ENCODE results near the gene GSTM3.

GSTM3 gene

GRCh38 chr1:109786531-109787021 lies 45.7 kb upstream of the GSTM3 start:
- TF ChIP-seq, protein P1, sequence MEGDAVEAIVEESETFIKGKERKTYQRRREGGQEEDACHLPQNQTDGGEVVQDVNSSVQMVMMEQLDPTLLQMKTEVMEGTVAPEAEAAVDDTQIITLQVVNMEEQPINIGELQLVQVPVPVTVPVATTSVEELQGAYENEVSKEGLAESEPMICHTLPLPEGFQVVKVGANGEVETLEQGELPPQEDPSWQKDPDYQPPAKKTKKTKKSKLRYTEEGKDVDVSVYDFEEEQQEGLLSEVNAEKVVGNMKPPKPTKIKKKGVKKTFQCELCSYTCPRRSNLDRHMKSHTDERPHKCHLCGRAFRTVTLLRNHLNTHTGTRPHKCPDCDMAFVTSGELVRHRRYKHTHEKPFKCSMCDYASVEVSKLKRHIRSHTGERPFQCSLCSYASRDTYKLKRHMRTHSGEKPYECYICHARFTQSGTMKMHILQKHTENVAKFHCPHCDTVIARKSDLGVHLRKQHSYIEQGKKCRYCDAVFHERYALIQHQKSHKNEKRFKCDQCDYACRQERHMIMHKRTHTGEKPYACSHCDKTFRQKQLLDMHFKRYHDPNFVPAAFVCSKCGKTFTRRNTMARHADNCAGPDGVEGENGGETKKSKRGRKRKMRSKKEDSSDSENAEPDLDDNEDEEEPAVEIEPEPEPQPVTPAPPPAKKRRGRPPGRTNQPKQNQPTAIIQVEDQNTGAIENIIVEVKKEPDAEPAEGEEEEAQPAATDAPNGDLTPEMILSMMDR (IDR thresholded peaks at IDR 0.05; ENCODE audit: low read depth, low read length), result no peak

GRCh38 chr1:109786112-109786480 lies 45.3 kb upstream of the GSTM3 start:
- TF ChIP-seq, protein P1 (IDR thresholded peaks at IDR 0.05; ENCODE audit: low read depth, low read length), result no peak

More at GRCh38 chr1:109786531-109787021, 45.7 kb upstream of the GSTM3 start:
- no peak overlapping the region for H3K4me3 ChIP-seq (ENCODE audit: low read depth, low read length)

DNA sequence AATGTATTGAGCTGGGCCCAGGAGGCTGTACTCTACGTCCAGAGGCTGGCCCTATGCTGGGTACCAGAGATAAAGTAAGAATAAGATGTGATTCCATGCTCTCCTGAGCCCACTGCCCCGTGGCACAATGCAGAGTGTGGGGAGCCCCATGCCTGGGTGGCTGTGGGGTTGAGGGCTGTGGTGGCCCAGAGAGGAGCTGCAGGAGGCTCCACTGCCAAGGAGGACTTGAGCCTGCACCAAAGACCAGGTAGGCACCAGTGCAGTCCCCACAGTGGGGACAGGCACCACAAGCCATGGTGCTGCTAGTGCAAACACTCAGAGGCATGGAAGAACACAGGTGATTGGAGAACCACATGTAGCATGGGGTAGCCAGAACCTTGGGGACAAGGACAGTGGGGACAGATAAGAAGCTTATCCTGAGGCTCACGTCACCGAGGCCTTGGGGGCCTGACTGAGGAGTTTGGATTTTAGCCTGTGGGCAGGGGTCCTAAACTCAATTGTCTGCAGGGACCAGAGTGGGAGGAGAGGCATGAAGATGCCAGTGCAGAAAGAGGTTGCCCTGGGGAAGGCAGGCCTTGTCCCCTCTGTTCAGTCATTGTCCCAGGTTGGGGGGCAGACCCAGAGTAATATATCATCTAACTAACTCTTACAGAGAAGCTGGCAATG lies 44.7 kb upstream of the GSTM3 start:
- TF ChIP-seq, protein P1 (IDR thresholded peaks at IDR 0.05; ENCODE audit: low read depth, low read length), result no peak
- no peak overlapping the region for H3K4me3 ChIP-seq (ENCODE audit: low read depth, low read length)

More at GRCh38 chr1:109786112-109786480, 45.3 kb upstream of the GSTM3 start:
- H3K4me3 ChIP-seq (ENCODE audit: low read depth, low read length), result no peak overlapping the region

- TF ChIP-seq, protein P1 (IDR thresholded peaks at IDR 0.05; ENCODE audit: low read depth, low read length), result no peak
- H3K4me3 ChIP-seq (ENCODE audit: low read depth, low read length), result no peak overlapping the region
These were observed 43.9 kb upstream of the GSTM3 start for GRCh38 chr1:109784551-109785252.

- TF ChIP-seq, protein P1 (IDR thresholded peaks at IDR 0.05; ENCODE audit: low read depth, low read length), result no peak
- H3K4me3 ChIP-seq (ENCODE audit: low read depth, low read length), result no peak overlapping the region
These were observed 42.6 kb upstream of the GSTM3 start for GRCh38 chr1:109783436-109783835.

- TF ChIP-seq, protein P1 (IDR thresholded peaks at IDR 0.05; ENCODE audit: low read depth, low read length), result no peak
- H3K4me3 ChIP-seq (ENCODE audit: low read depth, low read length), result no peak overlapping the region
These were observed 42.1 kb upstream of the GSTM3 start for GRCh38 chr1:109782927-109783326.

GRCh38 chr1:109782514-109782913 lies 41.7 kb upstream of the GSTM3 start:
- no peak overlapping the region for H3K4me3 ChIP-seq (ENCODE audit: low read depth, low read length)
- TF ChIP-seq, protein P1 (IDR thresholded peaks at IDR 0.05; ENCODE audit: low read depth, low read length), result no peak

Data from WI38 (cell line).